HCT116 (cell line): ENCODE data around the gene HBM.
A peak's percentile ranks its signal among the peaks of the same experiment; 100 is the strongest.

ENCODE experiments used
- CEBPB ChIP-seq: IDR thresholded peaks from 2 replicates; pipeline ENCODE4 v1.6.1; 2012; ENCODE audit warnings: low read depth
- CTCF ChIP-seq, 3 experiments: fragments of 200-600 bp in 1 of 3; sonication (generic) in 1 of 3; IDR thresholded peaks in 2 of 3; conservative IDR thresholded peaks in 1 of 3; 2 replicates each; pipeline ENCODE4 v1.5.1; 2012 to 2017; ENCODE audit warnings: low read depth in 2 of 3, low read length in 2 of 3, antibody characterized with exemption in 1 of 3, borderline replicate concordance in 1 of 3, control low read depth in 1 of 3, mild to moderate bottlenecking in 1 of 3, mixed read lengths in 1 of 3, mixed run types in 1 of 3, moderate library complexity in 1 of 3; ENCODE audit not compliant: insufficient read depth in 1 of 3
- EGR1 ChIP-seq: IDR thresholded peaks from 2 replicates; pipeline ENCODE4 v1.6.1; 2012; ENCODE audit warnings: low read depth
- EZH2 ChIP-seq: fragments of 200-600 bp; sonication (generic); IDR thresholded peaks from 2 replicates; pipeline ENCODE4 v1.6.1; 2017; ENCODE audit warnings: antibody characterized with exemption, mixed run types
- EZH2phosphoT487 ChIP-seq: fragments of 200-600 bp; IDR thresholded peaks from 2 replicates; pipeline ENCODE4 v1.6.1; 2018; ENCODE audit warnings: antibody characterized with exemption, borderline replicate concordance
- MAX ChIP-seq: IDR thresholded peaks from 2 replicates; pipeline ENCODE4 v1.6.1; 2012
- POLR2A ChIP-seq: IDR thresholded peaks from 2 replicates; pipeline ENCODE4 v1.7.0; 2011; ENCODE audit warnings: borderline replicate concordance; ENCODE audit not compliant: insufficient read depth, insufficient read length; ENCODE audit errors: extremely low read depth
- RAD21 ChIP-seq: IDR thresholded peaks from 2 replicates; pipeline ENCODE4 v1.6.1; 2012; ENCODE audit warnings: low read depth, mild to moderate bottlenecking
- REST ChIP-seq: IDR thresholded peaks from 2 replicates; pipeline ENCODE4 v1.6.1; 2012; ENCODE audit warnings: low read depth
- SP1 ChIP-seq: IDR thresholded peaks from 2 replicates; pipeline ENCODE4 v1.6.1; 2012; ENCODE audit warnings: low read depth
- TCF7L2 ChIP-seq: IDR thresholded peaks from 2 replicates; pipeline ENCODE4 v1.7.0; 2011; ENCODE audit warnings: borderline replicate concordance, inconsistent platforms; ENCODE audit not compliant: insufficient read depth, insufficient read length; ENCODE audit errors: extremely low read depth
- ZBTB33 ChIP-seq: IDR thresholded peaks from 2 replicates; pipeline ENCODE4 v1.6.1; 2011; ENCODE audit warnings: mild to moderate bottlenecking, low read length, moderate library complexity; ENCODE audit not compliant: insufficient replicate concordance; ENCODE audit errors: extremely low read depth
- ZFX ChIP-seq: fragments of 450-650 bp; IDR thresholded peaks from 2 replicates; pipeline ENCODE4 v1.6.1; 2017
- ZNF274 ChIP-seq: fragments of 200-500 bp; sonication (Bioruptor generic); IDR thresholded peaks from 2 replicates; pipeline ENCODE4 v1.6.1; 2014; ENCODE audit warnings: mild to moderate bottlenecking, low read depth, low read length, inconsistent platforms

- no peak for TF ChIP-seq CEBPB
- TF ChIP-seq ZFX, result no peak
- no peak for TF ChIP-seq SP1
- peak; percentile 39 to 63 (median 61); a peak in 5 of 6 replicates for TF ChIP-seq CTCF (IDR thresholded peaks at IDR 0.05 in 2 of 3, conservative IDR thresholded peaks at IDR 0.05 in 1 of 3; ENCODE audit: borderline replicate concordance in 1 of 3, insufficient read depth in 1 of 3, low read depth in 2 of 3, low read length in 2 of 3)
- no peak for TF ChIP-seq REST
- no peak for TF ChIP-seq POLR2A
- TF ChIP-seq MAX, result no peak
- no peak for TF ChIP-seq EZH2phosphoT487
- TF ChIP-seq EZH2, result no peak
- peak; percentile 24 for TF ChIP-seq TCF7L2
- peak; percentile 52 for TF ChIP-seq RAD21
- no peak for TF ChIP-seq EGR1
- no peak for TF ChIP-seq ZNF274
- no peak for TF ChIP-seq ZBTB33
Observed at GRCh38 chr16:117379-118365, 48.1 kb upstream of the HBM start.
